HUDEP-2 (cell line): ENCODE results near the gene EGR2.
"Not testable (repeated sequence)": the region's sequence is repeated elsewhere in the genome, so short reads cannot be mapped to it uniquely, and the experiment has no call there.

ENCODE experiments used
- DNase-seq, 76 experiments: peaks; one replicate each; lab custom pipeline; 2025; ENCODE audit not compliant: unreplicated experiment in 76 of 76; lab: John Stamatoyannopoulos, UW

The EGR2 gene

GRCh38 chr10:62801871-62802270, 14.3 kb downstream of the EGR2 start:
- no peak for DNase-seq

- no peak for DNase-seq
Measured at GRCh38 chr10:62796896-62797295, 19.3 kb downstream of the EGR2 start.

DNA sequence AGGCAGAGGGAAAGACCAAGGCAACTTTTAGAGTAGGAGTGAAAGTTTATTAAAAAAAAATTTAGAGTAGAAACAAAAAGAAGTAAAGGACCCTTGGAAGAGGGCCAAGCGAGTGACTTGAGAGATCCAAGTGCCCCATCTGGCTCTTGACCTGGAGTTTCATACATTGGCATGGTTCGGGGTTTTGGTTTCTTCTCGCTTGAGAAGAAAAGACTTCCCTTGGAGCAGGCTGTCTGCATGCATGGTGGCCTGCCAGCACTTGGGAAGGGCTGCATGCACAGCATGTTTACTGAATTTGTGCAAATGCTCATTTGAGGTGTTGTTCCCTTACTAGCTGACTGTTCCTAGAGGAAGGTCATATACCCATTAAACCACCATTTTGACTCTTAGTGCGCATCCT, 20.4 kb downstream of the EGR2 start:
- no peak for DNase-seq

DNA sequence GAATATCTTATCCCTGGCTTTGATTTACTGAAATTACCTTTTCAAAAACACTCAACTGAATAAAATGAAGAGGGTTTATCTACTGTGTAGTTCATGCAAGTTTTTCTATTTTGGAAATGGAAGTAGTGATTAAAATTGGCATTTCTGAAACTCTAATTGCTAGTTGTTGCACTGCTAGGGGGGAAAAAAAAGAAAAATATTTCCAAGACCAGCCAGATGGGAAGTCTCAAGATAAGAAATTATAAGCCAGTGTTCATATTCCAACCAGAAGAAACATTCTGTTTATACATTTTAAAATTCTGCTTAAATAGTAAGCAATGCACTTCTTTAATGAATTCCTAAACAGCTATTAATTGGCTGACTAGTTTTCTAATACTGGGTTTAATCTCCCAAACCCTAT, 21.1 kb downstream of the EGR2 start:
- no peak for DNase-seq

GRCh38 chr10:62794306-62794705, 21.9 kb downstream of the EGR2 start:
- DNase-seq, result no peak

GRCh38 chr10:62792261-62792660, 23.9 kb downstream of the EGR2 start:
- DNase-seq, result no peak

DNA sequence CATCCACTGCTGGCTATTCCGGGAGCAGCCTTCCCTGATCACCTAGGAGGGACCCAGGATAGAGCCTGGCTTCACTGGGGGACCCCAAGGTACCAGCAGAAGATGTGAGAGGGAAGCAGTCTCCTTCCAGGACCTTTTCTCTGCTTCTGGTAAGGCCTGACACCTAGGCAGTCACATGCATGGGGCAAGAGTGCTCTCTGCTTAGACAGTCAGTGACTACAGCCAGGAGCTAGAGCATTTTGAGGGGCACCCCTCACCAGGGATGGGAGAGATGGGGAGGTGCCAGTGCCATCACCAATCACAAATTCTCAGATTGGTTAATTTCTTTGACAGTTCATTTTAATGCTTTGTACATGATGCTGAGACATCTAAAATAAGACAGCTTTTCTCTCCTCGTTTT, 25.6 kb downstream of the EGR2 start:
- DNase-seq, result no peak

- no peak for DNase-seq
Measured at GRCh38 chr10:62790019-62790555, 26.1 kb downstream of the EGR2 start.

DNA sequence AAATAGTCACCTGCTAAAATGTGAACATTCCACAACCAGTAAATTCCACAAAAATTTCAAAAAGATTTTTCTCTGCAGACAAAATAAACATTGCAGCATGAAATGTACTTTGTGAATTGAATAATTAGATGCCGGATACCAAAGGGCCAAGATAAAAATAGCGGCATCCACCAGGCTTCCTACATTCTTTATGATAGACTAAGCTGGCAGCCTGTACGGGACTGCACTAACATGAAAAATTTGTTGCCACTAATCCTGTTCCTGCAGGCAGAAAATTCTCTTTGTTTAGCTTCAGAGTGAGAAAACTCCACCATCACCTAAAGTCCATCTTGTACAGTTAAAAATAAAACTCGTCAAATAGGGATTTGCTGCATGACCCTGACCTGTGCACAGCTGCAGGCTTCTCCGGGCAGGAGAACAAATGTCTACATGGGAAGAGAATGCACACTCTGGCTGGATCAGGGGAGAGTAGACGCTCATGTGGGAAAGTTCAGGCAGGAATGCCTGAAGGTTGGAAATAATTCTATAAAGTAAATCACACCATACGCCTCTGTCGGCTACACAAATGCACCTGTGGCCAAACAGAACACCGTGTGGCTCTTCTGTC, 27.2 kb downstream of the EGR2 start:
- no peak for DNase-seq

DNA sequence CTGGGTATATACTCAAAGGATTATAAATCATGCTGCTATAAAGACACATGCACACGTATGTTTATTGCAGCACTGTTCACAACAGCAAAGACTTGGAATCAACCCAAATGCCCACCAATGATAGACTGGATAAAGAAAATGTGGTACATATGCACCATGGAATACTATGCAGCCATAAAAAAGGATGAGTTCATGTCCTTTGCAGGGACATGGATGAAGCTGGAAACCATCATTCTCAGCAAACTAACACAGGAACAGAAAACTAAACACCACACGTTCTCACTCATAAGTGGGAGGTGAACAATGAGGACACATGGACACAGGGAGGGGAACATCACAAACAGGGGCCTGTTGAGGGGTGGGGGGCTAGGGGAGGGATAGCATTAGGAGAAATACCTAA, 27.9 kb downstream of the EGR2 start:
- not testable (repeated sequence) for DNase-seq

- DNase-seq, result not testable (repeated sequence)
Measured at GRCh38 chr10:62784537-62784936, 31.6 kb downstream of the EGR2 start.

DNA sequence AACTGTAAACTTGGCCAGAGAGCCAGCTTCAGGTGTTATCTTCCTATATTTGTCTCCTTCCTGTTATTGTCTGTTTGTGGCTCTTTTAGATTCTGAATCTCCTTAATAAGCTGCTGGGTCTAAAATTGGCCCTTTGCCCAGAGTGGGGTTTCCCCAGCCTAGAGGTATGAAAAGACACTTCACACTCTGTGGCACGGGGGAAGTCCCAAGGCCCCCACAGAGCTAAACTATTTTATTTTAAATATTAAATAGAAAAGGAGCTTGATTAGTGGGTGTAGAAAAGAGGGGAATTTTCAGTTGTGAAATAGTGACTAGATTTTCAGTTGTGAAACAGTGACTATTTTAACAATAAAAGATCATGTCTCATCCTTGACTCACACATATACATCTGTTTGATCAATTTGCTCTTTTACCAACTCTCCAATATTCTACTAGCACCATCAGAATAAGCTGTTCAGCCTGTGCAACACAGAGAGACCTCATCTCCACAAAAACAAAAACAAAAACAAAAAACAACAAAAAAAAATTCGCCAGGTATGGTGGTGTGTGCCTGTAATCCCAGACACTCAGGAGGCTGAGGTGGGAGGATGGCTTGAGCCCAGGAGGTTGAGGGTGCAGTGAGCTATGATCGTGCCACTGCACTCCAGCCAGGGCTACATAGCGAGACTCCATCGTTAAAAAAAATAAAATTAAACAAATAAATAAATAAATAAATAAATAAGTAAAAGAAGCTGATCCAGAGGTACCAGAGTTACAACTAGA, 36.5 kb downstream of the EGR2 start:
- no peak for DNase-seq

GRCh38 chr10:62778125-62778524, 38.0 kb downstream of the EGR2 start:
- DNase-seq, result no peak

DNA sequence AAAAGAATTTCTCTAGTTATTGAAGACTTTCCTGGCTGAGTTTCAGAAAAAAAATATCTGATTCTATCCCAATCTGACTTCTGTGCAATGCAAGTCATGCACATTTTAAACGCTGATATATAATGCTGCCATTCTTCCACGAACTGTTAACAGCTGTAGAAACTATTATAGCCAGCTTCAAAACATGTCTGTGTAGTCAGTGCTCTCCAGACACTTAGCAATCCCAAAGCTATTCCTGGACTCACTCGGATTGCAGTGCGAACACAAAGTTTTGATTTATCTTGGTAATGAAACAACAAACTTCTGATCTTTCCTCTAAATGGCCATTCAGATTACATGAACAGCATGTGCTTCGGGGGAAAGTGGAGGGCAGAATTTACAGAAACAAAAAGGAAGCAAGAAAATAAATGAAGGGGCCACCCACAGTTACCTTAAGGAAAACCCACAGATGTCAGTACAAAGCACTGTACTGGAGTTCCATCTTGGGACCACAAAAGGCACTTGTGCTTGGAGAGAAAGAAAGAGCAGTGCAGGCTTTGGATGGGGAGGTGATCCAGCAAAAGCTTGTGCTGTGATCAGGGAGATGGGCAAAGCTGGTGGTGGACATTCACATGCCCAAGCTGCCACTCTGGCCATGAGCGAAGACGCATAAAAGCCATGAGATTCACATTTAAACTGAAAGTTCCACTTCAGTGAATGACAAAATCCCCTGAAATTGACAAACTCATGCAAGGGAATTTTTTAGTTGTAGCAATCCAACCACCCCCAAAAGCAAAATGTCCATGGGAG, 43.8 kb downstream of the EGR2 start:
- DNase-seq, result no peak

DNA sequence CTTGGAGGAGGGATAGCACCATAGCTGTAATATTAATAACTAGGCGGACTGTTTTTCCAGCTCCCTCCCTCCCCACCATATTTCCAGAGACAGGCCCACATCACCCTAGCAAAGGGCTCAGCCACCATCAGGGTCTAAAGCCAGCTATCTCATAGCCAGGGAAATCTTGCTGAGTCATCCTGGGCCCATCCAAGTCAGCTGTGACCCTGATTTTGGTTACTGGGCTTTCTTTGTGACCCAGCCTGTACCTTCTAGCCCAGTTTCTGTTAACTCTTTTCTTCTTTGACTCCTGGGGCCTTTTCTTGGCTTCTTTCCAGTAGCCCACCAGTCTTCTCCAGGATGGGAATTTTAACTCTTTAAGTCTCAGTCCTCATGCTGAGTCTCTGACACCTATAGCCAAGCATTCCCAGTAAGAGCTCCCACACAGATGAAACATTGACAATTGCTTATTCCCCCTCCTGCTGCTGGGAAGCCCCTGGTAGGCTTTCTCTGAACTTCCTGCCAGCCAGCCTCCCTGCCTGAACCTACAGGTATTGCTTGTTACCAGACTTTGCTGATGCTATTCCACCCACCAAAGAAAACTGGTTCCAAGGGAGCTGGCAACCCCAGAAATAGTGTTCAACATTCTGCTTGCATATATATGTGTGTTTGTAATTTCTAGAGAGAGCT, 46.5 kb downstream of the EGR2 start:
- DNase-seq, result peak in 1 of 76 experiments; percentile 5

- DNase-seq, result no peak
Measured at GRCh38 chr10:62766386-62766785, 49.8 kb downstream of the EGR2 start.

DNA sequence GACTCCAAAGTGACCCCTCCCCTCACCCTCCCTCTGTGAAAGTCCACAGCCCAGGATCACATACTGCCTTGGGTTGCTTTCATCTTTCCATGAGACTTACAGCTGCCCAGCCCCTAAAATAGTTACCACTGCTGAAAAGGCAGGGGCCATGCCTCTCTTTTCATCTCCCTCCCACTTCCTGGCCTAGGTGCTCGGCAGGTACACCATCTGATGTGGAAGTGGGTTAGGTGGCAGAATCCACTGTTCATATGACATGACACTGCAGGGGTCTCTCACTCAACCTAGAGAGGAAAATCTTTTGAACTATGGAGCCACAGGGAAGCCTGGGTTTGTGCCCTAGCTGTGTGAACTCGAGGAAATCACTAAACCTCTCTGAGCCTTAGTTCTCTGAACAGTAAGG, 50.4 kb downstream of the EGR2 start:
- no peak for DNase-seq

DNA sequence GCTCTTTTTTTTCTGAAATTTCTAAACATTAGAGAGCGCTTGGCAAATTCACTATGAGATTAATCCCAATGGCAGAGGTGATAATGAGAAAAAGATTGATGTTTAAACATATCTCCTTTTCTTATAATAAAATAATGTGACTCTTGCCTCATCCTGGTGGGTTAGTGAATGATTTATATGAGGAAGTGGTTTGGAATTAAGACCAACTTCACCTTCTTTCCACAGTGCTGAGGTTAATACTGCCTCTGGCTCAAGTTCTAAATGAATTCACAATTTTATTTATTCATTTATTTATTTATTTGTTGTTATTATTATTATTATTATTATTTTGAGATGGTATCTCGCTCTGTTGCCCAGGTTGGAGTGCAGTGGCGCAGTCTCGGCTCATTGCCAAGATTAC, 52.2 kb downstream of the EGR2 start:
- DNase-seq, result no peak

- DNase-seq, result no peak
Measured at GRCh38 chr10:62763155-62763554, 53.0 kb downstream of the EGR2 start.
